ENCODE measurements around the gene MITF. TPM values are rescaled to one million over a fixed set of nuclear protein-coding genes. Genes with fewer than 3 reads are reported as not detected.

MITF gene
- polyA plus RNA-seq, 1 donor from 2014 or later, result 0.54 TPM

DNA sequence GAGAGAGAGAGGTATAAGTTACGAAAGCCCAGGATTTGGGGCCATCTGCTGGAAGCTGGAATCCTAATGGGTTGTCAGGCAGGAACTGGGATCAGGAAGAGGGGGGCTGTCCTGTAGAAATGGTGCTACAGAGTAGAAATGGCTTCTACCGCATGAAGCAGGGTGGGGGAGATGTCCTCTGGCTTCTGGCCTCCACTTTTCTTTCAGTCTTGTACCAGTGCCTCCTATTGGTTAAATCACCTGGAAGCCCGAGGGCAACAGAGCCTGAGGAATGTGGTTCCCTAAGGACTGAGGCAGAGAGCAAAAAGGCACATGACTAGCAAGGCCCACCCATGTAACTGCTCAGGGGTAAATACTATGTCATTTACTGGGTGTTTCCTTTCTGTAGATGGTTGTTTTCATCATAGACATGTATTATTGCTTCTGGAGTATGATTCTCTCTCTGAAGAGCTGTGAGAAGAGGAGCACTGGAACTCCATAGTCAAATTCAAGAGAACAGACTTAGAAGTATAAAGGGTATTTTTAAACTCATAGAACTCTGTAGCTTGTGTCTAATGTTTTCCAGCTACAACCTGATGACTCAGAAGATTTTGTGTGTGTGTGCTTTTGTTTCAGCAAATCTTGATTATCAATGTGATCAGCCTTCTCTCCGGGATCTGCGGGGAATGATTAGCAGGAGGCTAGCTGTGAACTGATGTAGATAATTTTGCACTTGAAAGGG, 20.2 kb upstream of the MITF start:
- no peak overlapping the region for H3K4me3 Mint-ChIP-seq
- peaks cover 0 to 2% (median 1%) of the 10 kb centered on the region in 3 donors for H3K9me3 Mint-ChIP-seq
- peaks cover 0 to 1% (median 0%) of the 10 kb centered on the region in 3 donors for H3K4me1 Mint-ChIP-seq
- H3K27me3 Mint-ChIP-seq, result no peaks in the 10 kb centered on the region
- no peaks in the 10 kb centered on the region for H3K36me3 Mint-ChIP-seq
- H3K27ac Mint-ChIP-seq, result no peak overlapping the region

DNA sequence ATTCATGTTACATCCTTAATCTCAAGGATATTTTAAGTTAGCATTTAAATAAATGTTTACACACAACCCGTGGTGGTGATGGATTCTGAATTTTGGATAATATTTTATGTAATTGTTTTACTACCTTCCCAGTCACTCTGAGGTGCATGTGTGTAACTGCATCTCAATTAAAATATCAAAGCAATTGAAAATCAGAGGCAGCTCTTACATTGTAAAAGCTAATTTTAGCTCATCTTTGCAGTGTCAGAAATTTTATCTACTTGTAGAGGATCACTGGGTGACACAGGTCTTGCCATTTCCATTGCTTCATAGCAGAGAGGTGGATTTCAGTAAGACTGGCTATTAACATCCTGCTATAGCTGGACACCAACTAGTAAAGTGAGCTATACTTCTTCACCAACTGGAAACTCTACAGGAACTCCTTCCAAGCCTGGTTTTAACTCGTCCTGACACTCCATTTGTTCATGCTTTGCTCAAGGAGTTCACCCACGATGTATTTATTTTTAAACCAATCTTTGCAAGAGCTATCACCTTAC, 19.6 kb upstream of the MITF start:
- Mint-ChIP-seq H3K27ac (no peak overlapping the region), H3K9me3 (peaks cover 0 to 2% (median 1%) of the 10 kb centered on the region in 3 donors), H3K4me1 (peaks cover 0 to 1% (median 0%) of the 10 kb centered on the region in 3 donors), H3K36me3 (no peaks in the 10 kb centered on the region), H3K27me3 (no peaks in the 10 kb centered on the region), H3K4me3 (no peak overlapping the region)

GRCh38 chr3:69720824-69721223, 18.4 kb upstream of the MITF start:
- Mint-ChIP-seq H3K9me3 (peaks cover 0 to 2% (median 1%) of the 10 kb centered on the region in 3 donors), H3K36me3 (no peaks in the 10 kb centered on the region), H3K4me1 (no peaks in the 10 kb centered on the region), H3K27ac (no peak overlapping the region), H3K27me3 (no peaks in the 10 kb centered on the region), H3K4me3 (no peak overlapping the region)

- Mint-ChIP-seq H3K4me3 (no peak overlapping the region), H3K36me3 (no peaks in the 10 kb centered on the region), H3K4me1 (no peaks in the 10 kb centered on the region), H3K27ac (no peak overlapping the region), H3K9me3 (peaks cover 0 to 2% (median 1%) of the 10 kb centered on the region in 3 donors), H3K27me3 (no peaks in the 10 kb centered on the region)
Measured at GRCh38 chr3:69723389-69723788, 15.9 kb upstream of the MITF start.

DNA sequence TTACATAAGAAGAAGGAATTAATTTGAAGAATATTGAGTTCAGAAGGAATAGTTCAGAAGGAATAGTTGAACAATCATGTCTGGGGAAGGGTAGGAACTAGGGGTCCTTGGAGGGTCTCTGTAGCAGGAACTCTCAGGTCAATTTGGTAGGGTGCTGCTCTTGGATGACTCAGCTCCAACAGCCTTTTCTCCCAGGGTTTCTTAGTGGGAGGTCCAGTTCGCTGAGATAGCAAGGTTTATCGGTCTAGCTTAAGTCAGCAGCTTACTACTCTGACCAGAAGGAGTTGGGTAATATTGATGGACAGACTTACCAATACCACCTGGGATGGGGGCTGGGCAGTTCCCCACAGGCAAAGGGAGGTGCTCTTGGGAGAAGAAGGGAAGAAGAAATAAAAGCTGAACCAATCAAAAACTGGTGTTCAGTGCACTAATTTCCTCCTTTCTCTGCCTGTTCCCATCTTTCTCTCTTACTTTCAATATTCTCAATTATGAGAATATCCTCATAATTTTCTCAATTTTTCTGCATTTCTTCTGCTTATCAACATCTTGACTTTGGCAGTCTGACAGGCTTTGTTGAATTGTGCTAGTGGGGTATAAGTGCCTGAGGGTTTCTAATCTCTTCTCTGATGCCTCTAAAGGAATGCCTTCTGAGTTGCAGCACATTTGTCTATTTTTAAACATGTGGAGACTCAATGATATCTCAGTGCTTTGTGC, 14.4 kb upstream of the MITF start:
- no peak overlapping the region for H3K4me3 Mint-ChIP-seq
- no peaks in the 10 kb centered on the region for H3K4me1 Mint-ChIP-seq
- no peaks in the 10 kb centered on the region for H3K27me3 Mint-ChIP-seq
- no peaks in the 10 kb centered on the region for H3K36me3 Mint-ChIP-seq
- no peak overlapping the region for H3K27ac Mint-ChIP-seq
- peaks cover 0 to 2% (median 1%) of the 10 kb centered on the region in 3 donors for H3K9me3 Mint-ChIP-seq

- no peaks in the 10 kb centered on the region for H3K27me3 Mint-ChIP-seq
- H3K27ac Mint-ChIP-seq, result no peak overlapping the region
- H3K9me3 Mint-ChIP-seq, result peaks cover 0 to 2% (median 1%) of the 10 kb centered on the region in 3 donors
- H3K36me3 Mint-ChIP-seq, result no peaks in the 10 kb centered on the region
- H3K4me1 Mint-ChIP-seq, result no peaks in the 10 kb centered on the region
- no peak overlapping the region for H3K4me3 Mint-ChIP-seq
Measured at GRCh38 chr3:69725994-69726571, 13.2 kb upstream of the MITF start.

GRCh38 chr3:69729147-69729919, 9.9 kb upstream of the MITF start:
- Mint-ChIP-seq H3K27me3 (no peaks in the 10 kb centered on the region), H3K36me3 (no peaks in the 10 kb centered on the region), H3K4me3 (no peak overlapping the region)

DNA sequence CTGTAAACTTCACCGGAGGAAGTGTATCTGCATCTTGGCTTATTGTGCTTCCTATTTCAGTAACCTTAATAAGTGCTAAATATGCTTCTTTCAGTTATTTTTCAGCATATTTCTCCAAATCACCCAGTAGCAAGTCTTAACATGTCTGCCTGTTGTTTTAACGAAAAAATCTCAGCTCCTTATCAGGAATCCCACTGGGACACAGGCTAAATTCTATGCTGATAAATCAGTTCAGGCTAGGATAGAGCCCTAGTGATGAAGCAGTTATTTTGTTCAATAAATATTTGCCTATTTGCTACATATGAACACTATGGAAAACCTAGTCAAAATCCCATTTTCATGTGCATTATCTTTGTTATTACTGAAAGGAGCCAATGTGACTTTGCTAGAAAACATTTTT, 8.2 kb upstream of the MITF start:
- Mint-ChIP-seq H3K27ac (no peak overlapping the region), H3K36me3 (no peaks in the 10 kb centered on the region), H3K27me3 (no peaks in the 10 kb centered on the region), H3K9me3 (peaks cover 0 to 2% (median 0%) of the 10 kb centered on the region in 3 donors), H3K4me3 (no peak overlapping the region), H3K4me1 (no peaks in the 10 kb centered on the region)

More at GRCh38 chr3:69729147-69729919, 9.9 kb upstream of the MITF start:
- Mint-ChIP-seq H3K27ac (no peak overlapping the region), H3K9me3 (peaks cover 0 to 2% (median 0%) of the 10 kb centered on the region in 3 donors), H3K4me1 (no peaks in the 10 kb centered on the region)

GRCh38 chr3:69735893-69736292, 3.4 kb upstream of the MITF start:
- Mint-ChIP-seq H3K9me3 (peaks cover 0 to 2% (median 0%) of the 10 kb centered on the region in 3 donors), H3K4me3 (no peak overlapping the region), H3K4me1 (peaks cover 0 to 2% (median 2%) of the 10 kb centered on the region in 3 donors), H3K27ac (no peak overlapping the region), H3K27me3 (peaks cover 22% of the 10 kb centered on the region), H3K36me3 (no peaks in the 10 kb centered on the region)

- Mint-ChIP-seq H3K36me3 (no peaks in the 10 kb centered on the region), H3K9me3 (peaks cover 0 to 2% (median 0%) of the 10 kb centered on the region in 3 donors), H3K27me3 (peaks cover 28% of the 10 kb centered on the region)
Measured at GRCh38 chr3:69737392-69737791, 1.9 kb upstream of the MITF start.

GRCh38 chr3:69738315-69738714, 949 bp upstream of the MITF start:
- Mint-ChIP-seq H3K36me3 (no peaks in the 10 kb centered on the region), H3K4me1 (peaks cover 0 to 2% (median 2%) of the 10 kb centered on the region in 3 donors), H3K27me3 (peaks cover 28% of the 10 kb centered on the region), H3K4me3 (peak overlapping the region in 2 of 4 donors; percentile 23 to 85), H3K27ac (no peak overlapping the region), H3K9me3 (peaks cover 0 to 2% (median 0%) of the 10 kb centered on the region in 3 donors)

More at GRCh38 chr3:69737392-69737791, 1.9 kb upstream of the MITF start:
- Mint-ChIP-seq H3K4me1 (peaks cover 0 to 2% (median 2%) of the 10 kb centered on the region in 3 donors), H3K27ac (no peak overlapping the region), H3K4me3 (no peak overlapping the region)

DNA sequence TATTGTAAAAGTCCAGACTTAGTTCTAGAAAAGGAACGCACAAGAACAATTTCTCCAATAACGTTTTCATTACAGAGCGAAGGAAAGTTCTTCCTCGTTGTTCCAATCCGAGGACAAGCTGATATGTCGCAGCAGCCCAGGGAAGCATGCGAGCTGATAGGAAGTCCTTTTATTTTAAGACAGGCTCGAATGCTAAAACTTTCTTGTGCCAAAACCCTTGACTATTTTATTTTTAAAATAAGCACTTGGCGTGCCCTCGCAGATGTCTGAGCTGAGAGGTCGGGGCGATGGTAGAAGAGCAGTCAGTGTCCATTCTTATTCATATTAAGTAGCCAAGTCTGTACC, 433 bp upstream of the MITF start:
- Mint-ChIP-seq H3K9me3 (peaks cover 0 to 2% (median 0%) of the 10 kb centered on the region in 3 donors), H3K4me3 (peak overlapping the region in 1 of 4 donors; percentile 85), H3K27me3 (peaks cover 28% of the 10 kb centered on the region), H3K27ac (no peak overlapping the region), H3K36me3 (no peaks in the 10 kb centered on the region), H3K4me1 (peaks cover 0 to 2% (median 2%) of the 10 kb centered on the region in 3 donors)

GRCh38 chr3:69740103-69741021, 1.1 kb downstream of the MITF start:
- Mint-ChIP-seq H3K27ac (no peak overlapping the region), H3K36me3 (no peaks in the 10 kb centered on the region), H3K27me3 (peaks cover 28% of the 10 kb centered on the region), H3K4me1 (peaks cover 0 to 2% (median 2%) of the 10 kb centered on the region in 3 donors), H3K4me3 (peak overlapping the region in 3 of 4 donors; percentile 35 to 81 (median 63)), H3K9me3 (no peaks in the 10 kb centered on the region)

Measured in IgD-negative memory B cell (primary cell).